Measurements from ENCODE around the gene TTC21B. TPM values are rescaled to one million over a fixed set of nuclear protein-coding genes. Genes with fewer than 3 reads are reported as not detected.

TTC21B gene
- total RNA-seq, 4 donors from 2014 or later = 11.9 to 33.8 (median 23.0) TPM

GRCh38 chr2:165843351-165843750, 110.2 kb downstream of the TTC21B start:
- WGBS, 2 donors (ENCODE audit: low coverage in 1 of 2) = 87 to 88% methylated on average over 1 of the region's 1 CpG
- no peak for DNase-seq
- H3K4me3 ChIP-seq = no peak overlapping the region
- TF ChIP-seq EP300 (IDR thresholded peaks at IDR 0.05; ENCODE audit: low read depth) (no peak), POLR2A (IDR thresholded peaks at IDR 0.05) (no peak), POLR2AphosphoS5 (IDR thresholded peaks at IDR 0.05) (no peak), CTCF (IDR thresholded peaks at IDR 0.05) (no peak)
- H3K4me1 ChIP-seq = no peaks in the 10 kb centered on the region
- in situ Hi-C loops (cut with MboI; ENCODE audit: low pct_ligation_motif_present in 1 of 4, low pct_unique_long_range_greater_than_20kb in 1 of 4, low sequenced_read_pairs in 3 of 4) = no loop called here
- intact Hi-C loops (cut with DNase I; ENCODE audit: low total_unique reads) = no loop called here
- no peaks in the 10 kb centered on the region for H3K9me3 ChIP-seq
- no peaks in the 10 kb centered on the region for H3K27me3 ChIP-seq
- no peak overlapping the region for H3K27ac ChIP-seq
- no peaks in the 10 kb centered on the region for H3K36me3 ChIP-seq

GRCh38 chr2:165840333-165840958, 113.1 kb downstream of the TTC21B start:
- Histone ChIP-seq H3K36me3 (no peaks in the 10 kb centered on the region), H3K4me1 (no peaks in the 10 kb centered on the region), H3K4me3 (no peak overlapping the region), H3K27me3 (no peaks in the 10 kb centered on the region), H3K27ac (no peak overlapping the region), H3K9me3 (no peaks in the 10 kb centered on the region)
- no peak for DNase-seq
- in situ Hi-C loops (cut with MboI; ENCODE audit: low pct_ligation_motif_present in 1 of 4, low pct_unique_long_range_greater_than_20kb in 1 of 4, low sequenced_read_pairs in 3 of 4) = no loop called here
- TF ChIP-seq CTCF (IDR thresholded peaks at IDR 0.05) = no peak
- TF ChIP-seq POLR2AphosphoS5 (IDR thresholded peaks at IDR 0.05) = no peak
- no peak for TF ChIP-seq POLR2A (IDR thresholded peaks at IDR 0.05)
- no peak for TF ChIP-seq EP300 (IDR thresholded peaks at IDR 0.05; ENCODE audit: low read depth)
- intact Hi-C loops (cut with DNase I; ENCODE audit: low total_unique reads) = no loop called here

- in situ Hi-C loops (cut with MboI; ENCODE audit: low pct_ligation_motif_present in 1 of 4, low pct_unique_long_range_greater_than_20kb in 1 of 4, low sequenced_read_pairs in 3 of 4) (no loop called here), intact Hi-C loops (cut with DNase I; ENCODE audit: low total_unique reads) (no loop called here)
- Histone ChIP-seq H3K27me3 (no peaks in the 10 kb centered on the region), H3K9me3 (no peaks in the 10 kb centered on the region), H3K27ac (no peak overlapping the region), H3K4me1 (no peaks in the 10 kb centered on the region), H3K36me3 (no peaks in the 10 kb centered on the region), H3K4me3 (no peak overlapping the region)
- TF ChIP-seq CTCF (IDR thresholded peaks at IDR 0.05) = no peak
- TF ChIP-seq POLR2A (IDR thresholded peaks at IDR 0.05) = no peak
- TF ChIP-seq EP300 (IDR thresholded peaks at IDR 0.05; ENCODE audit: low read depth) = no peak
- TF ChIP-seq POLR2AphosphoS5 (IDR thresholded peaks at IDR 0.05) = no peak
- no peak for DNase-seq
- WGBS, 2 donors (ENCODE audit: low coverage in 1 of 2) = 78 to 82% methylated on average over 1 to 2 of the region's 2 CpGs
Measured at GRCh38 chr2:165839610-165840009, 114.0 kb downstream of the TTC21B start.

GRCh38 chr2:165837122-165837521, 116.5 kb downstream of the TTC21B start:
- DNase-seq = no peak
- no peaks in the 10 kb centered on the region for H3K4me1 ChIP-seq
- no peak overlapping the region for H3K4me3 ChIP-seq
- no peaks in the 10 kb centered on the region for H3K9me3 ChIP-seq
- H3K27ac ChIP-seq = no peak overlapping the region
- WGBS, 2 donors (ENCODE audit: low coverage in 1 of 2) = 76 to 80% methylated on average over 2 to 3 of the region's 3 CpGs
- H3K27me3 ChIP-seq = no peaks in the 10 kb centered on the region
- TF ChIP-seq POLR2A (IDR thresholded peaks at IDR 0.05) = no peak
- TF ChIP-seq POLR2AphosphoS5 (IDR thresholded peaks at IDR 0.05) = no peak
- no peak for TF ChIP-seq EP300 (IDR thresholded peaks at IDR 0.05; ENCODE audit: low read depth)
- no peak for TF ChIP-seq CTCF (IDR thresholded peaks at IDR 0.05)
- H3K36me3 ChIP-seq = no peaks in the 10 kb centered on the region
- intact Hi-C loops (cut with DNase I; ENCODE audit: low total_unique reads) (no loop called here), in situ Hi-C loops (cut with MboI; ENCODE audit: low pct_ligation_motif_present in 1 of 4, low pct_unique_long_range_greater_than_20kb in 1 of 4, low sequenced_read_pairs in 3 of 4) (no loop called here)
